K562 (cell line): Measurements from ENCODE around the gene AHI1. TPM values are rescaled to one million over a fixed set of nuclear protein-coding genes. Genes with fewer than 3 reads are reported as not detected.

Source experiments
- ATF7 ChIP-seq: fragments of 450-650 bp; IDR thresholded peaks from 2 replicates; pipeline ENCODE4 v1.7.1; 2014; ENCODE audit warnings: mild to moderate bottlenecking, moderate library complexity
- ILF3 ChIP-seq: fragments of 450-650 bp; IDR thresholded peaks from 2 replicates; pipeline ENCODE4 v1.6.1; 2018; ENCODE audit warnings: antibody characterized with exemption, mild to moderate bottlenecking, moderate library complexity, borderline replicate concordance
- MXI1 ChIP-seq: IDR thresholded peaks from 2 replicates; pipeline ENCODE4 v1.6.1; 2011; ENCODE audit warnings: low read depth, mild to moderate bottlenecking, improper control_type of control experiment, low read length
- NFIX ChIP-seq: fragments of 250-450 bp; sonication (Bioruptor Pico); IDR thresholded peaks from 2 replicates; pipeline ENCODE4 v1.4.0; 2020; ENCODE audit warnings: low read depth, mild to moderate bottlenecking, moderate library complexity
- PCBP2 ChIP-seq: fragments of 200-400 bp; formaldehyde crosslinking; IDR thresholded peaks from 2 replicates; pipeline ENCODE4 v1.6.1; 2018; ENCODE audit warnings: low read length, low read depth, mild to moderate bottlenecking, moderate library complexity; ENCODE audit not compliant: poor library complexity, severe bottlenecking
- RB1 ChIP-seq: fragments of 450-650 bp; IDR thresholded peaks from 2 replicates; pipeline ENCODE4 v1.6.1; 2017; ENCODE audit warnings: low read depth, mild to moderate bottlenecking
- RBM22 ChIP-seq: fragments of 200-400 bp; formaldehyde crosslinking; IDR thresholded peaks from 2 replicates; pipeline ENCODE4 v1.6.1; 2018; ENCODE audit warnings: low read length, low read depth; ENCODE audit not compliant: poor library complexity, severe bottlenecking
- RFX5 ChIP-seq: IDR thresholded peaks from 2 replicates; pipeline ENCODE4 v1.6.1; 2011; ENCODE audit warnings: low read depth, mild to moderate bottlenecking, improper control_type of control experiment, low read length
- SAP30 ChIP-seq: fragments of 200-600 bp; sonication (generic); IDR thresholded peaks from 2 replicates; pipeline ENCODE4 v1.6.1; 2012; ENCODE audit warnings: borderline replicate concordance, low read depth, mild to moderate bottlenecking, moderate library complexity, low read length, control low read depth, inconsistent platforms; ENCODE audit not compliant: insufficient read depth, poor library complexity, severe bottlenecking
- SP2 ChIP-seq: IDR thresholded peaks from 2 replicates; pipeline ENCODE4 v1.6.1; 2011; ENCODE audit warnings: mild to moderate bottlenecking, low read depth, low read length, moderate library complexity; ENCODE audit not compliant: poor library complexity, severe bottlenecking; ENCODE audit errors: extremely low read depth
- SREBF1 ChIP-seq: fragments of 150-350 bp; IDR thresholded peaks from 2 replicates; pipeline ENCODE4 v1.6.1; 2014; ENCODE audit warnings: antibody characterized with exemption, low read depth, low read length, borderline replicate concordance
- TAL1 ChIP-seq: fragments of 450-650 bp; IDR thresholded peaks from 2 replicates; pipeline ENCODE4 v1.6.1; 2016; ENCODE audit warnings: mild to moderate bottlenecking
- ZC3H4 ChIP-seq: sonication (generic); formaldehyde crosslinking; IDR thresholded peaks from 2 replicates; pipeline ENCODE4 v1.9.0; 2021; ENCODE audit warnings: missing genetic modification reagents, borderline replicate concordance
- polyA plus RNA-seq, 8 experiments: library from polyadenylated mRNA; depleted of rRNA in 4 of 8; stranded (reverse) in 5 of 8; unstranded in 3 of 8; fragments of >200 nt; fragmentation: Nextera tagmentation in 2 of 8; fragmentation: Illumina TruSeq in 1 of 8; extraction: Ambion mirVana in 2 of 8; extraction: Trizol in 1 of 8; gene quantifications; 2 replicates each; pipeline versions ENCODE4 v1.2.1 to v1.2.3, GENCODE V29; 2011 to 2014; ENCODE audit warnings: inconsistent platforms in 1 of 8, missing spikeins in 1 of 8
- total RNA-seq, 7 experiments: library from RNA; depleted of rRNA in 6 of 7; stranded (reverse); fragments of >200 nt in 6 of 7; fragmentation: Illumina TruSeq in 2 of 7; extraction: Trizol in 2 of 7; gene quantifications; 2 replicates each; pipeline versions ENCODE4 v1.2.1 to v1.2.3, GENCODE V29; 2011 to 2021; ENCODE audit warnings: low replicate concordance in 1 of 7
- TF ChIP-seq, protein P1 (sequence below): fragments of 450-650 bp; IDR thresholded peaks from 2 replicates; pipeline ENCODE4 v1.6.1; 2016; ENCODE audit warnings: mild to moderate bottlenecking, moderate library complexity
- TF ChIP-seq, protein P2 (sequence below): sonication (generic); formaldehyde crosslinking; IDR thresholded peaks from 2 replicates; pipeline ENCODE4 v1.9.0; 2022; ENCODE audit warnings: mild to moderate bottlenecking, missing genetic modification reagents

Gene AHI1
- total and polyA plus RNA-seq, 9 of the 15 experiments (the other 6 are each of a cell fraction or from before 2014, with no cell fraction given) = 24.7 to 54.9 (median 32.2) TPM

DNA sequence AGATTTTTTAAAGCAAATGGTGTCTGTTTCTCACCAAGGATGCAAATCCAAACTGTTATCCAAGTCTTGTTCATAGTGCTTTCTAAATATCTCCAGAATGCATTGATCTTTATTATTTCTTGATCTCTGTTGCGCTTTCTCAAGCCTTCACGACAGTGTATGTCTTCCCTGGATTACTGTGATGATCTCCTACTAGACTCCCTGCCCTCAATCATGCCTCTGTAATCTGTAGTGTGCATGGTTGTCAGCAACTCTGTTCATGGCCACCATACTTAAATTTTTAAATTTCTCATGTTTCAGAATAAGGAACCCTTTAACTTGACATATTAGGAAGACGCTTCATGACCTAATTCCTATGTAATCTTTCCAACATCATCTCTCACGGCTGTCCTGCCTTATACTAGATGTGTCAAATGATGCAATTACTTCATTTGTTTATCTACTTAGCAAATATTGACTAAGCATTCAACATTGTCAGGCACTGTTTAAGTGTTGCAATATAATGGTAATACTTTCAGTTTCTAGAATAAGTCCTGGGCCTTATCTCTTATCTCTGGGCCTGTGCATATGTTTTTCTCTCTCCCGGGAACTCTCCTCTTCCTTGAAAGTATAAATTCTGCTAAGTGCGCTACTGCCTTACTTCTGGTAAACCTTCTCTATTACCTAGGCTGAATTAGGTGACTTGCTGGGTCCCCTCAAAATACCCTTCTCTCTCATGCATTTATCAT is 25.6 kb upstream of the AHI1 start (continued):
- TF ChIP-seq, protein P1, sequence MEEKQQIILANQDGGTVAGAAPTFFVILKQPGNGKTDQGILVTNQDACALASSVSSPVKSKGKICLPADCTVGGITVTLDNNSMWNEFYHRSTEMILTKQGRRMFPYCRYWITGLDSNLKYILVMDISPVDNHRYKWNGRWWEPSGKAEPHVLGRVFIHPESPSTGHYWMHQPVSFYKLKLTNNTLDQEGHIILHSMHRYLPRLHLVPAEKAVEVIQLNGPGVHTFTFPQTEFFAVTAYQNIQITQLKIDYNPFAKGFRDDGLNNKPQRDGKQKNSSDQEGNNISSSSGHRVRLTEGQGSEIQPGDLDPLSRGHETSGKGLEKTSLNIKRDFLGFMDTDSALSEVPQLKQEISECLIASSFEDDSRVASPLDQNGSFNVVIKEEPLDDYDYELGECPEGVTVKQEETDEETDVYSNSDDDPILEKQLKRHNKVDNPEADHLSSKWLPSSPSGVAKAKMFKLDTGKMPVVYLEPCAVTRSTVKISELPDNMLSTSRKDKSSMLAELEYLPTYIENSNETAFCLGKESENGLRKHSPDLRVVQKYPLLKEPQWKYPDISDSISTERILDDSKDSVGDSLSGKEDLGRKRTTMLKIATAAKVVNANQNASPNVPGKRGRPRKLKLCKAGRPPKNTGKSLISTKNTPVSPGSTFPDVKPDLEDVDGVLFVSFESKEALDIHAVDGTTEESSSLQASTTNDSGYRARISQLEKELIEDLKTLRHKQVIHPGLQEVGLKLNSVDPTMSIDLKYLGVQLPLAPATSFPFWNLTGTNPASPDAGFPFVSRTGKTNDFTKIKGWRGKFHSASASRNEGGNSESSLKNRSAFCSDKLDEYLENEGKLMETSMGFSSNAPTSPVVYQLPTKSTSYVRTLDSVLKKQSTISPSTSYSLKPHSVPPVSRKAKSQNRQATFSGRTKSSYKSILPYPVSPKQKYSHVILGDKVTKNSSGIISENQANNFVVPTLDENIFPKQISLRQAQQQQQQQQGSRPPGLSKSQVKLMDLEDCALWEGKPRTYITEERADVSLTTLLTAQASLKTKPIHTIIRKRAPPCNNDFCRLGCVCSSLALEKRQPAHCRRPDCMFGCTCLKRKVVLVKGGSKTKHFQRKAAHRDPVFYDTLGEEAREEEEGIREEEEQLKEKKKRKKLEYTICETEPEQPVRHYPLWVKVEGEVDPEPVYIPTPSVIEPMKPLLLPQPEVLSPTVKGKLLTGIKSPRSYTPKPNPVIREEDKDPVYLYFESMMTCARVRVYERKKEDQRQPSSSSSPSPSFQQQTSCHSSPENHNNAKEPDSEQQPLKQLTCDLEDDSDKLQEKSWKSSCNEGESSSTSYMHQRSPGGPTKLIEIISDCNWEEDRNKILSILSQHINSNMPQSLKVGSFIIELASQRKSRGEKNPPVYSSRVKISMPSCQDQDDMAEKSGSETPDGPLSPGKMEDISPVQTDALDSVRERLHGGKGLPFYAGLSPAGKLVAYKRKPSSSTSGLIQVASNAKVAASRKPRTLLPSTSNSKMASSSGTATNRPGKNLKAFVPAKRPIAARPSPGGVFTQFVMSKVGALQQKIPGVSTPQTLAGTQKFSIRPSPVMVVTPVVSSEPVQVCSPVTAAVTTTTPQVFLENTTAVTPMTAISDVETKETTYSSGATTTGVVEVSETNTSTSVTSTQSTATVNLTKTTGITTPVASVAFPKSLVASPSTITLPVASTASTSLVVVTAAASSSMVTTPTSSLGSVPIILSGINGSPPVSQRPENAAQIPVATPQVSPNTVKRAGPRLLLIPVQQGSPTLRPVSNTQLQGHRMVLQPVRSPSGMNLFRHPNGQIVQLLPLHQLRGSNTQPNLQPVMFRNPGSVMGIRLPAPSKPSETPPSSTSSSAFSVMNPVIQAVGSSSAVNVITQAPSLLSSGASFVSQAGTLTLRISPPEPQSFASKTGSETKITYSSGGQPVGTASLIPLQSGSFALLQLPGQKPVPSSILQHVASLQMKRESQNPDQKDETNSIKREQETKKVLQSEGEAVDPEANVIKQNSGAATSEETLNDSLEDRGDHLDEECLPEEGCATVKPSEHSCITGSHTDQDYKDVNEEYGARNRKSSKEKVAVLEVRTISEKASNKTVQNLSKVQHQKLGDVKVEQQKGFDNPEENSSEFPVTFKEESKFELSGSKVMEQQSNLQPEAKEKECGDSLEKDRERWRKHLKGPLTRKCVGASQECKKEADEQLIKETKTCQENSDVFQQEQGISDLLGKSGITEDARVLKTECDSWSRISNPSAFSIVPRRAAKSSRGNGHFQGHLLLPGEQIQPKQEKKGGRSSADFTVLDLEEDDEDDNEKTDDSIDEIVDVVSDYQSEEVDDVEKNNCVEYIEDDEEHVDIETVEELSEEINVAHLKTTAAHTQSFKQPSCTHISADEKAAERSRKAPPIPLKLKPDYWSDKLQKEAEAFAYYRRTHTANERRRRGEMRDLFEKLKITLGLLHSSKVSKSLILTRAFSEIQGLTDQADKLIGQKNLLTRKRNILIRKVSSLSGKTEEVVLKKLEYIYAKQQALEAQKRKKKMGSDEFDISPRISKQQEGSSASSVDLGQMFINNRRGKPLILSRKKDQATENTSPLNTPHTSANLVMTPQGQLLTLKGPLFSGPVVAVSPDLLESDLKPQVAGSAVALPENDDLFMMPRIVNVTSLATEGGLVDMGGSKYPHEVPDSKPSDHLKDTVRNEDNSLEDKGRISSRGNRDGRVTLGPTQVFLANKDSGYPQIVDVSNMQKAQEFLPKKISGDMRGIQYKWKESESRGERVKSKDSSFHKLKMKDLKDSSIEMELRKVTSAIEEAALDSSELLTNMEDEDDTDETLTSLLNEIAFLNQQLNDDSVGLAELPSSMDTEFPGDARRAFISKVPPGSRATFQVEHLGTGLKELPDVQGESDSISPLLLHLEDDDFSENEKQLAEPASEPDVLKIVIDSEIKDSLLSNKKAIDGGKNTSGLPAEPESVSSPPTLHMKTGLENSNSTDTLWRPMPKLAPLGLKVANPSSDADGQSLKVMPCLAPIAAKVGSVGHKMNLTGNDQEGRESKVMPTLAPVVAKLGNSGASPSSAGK = peak; percentile 45; the same call in 1 of the 2 replicates
- TF ChIP-seq TAL1 (peak; percentile 61; the same call in 1 of the 2 replicates), MXI1 (no peak), RFX5 (no peak), PCBP2 (no peak), SP2 (no peak), ATF7 (peak; percentile 98), RBM22 (no peak), RB1 (no peak), SAP30 (no peak), SREBF1 (no peak), ILF3 (no peak), ZC3H4 (CRISPR knock-in tag) (no peak), NFIX (CRISPR knock-in tag) (no peak)
- TF ChIP-seq, protein P2, sequence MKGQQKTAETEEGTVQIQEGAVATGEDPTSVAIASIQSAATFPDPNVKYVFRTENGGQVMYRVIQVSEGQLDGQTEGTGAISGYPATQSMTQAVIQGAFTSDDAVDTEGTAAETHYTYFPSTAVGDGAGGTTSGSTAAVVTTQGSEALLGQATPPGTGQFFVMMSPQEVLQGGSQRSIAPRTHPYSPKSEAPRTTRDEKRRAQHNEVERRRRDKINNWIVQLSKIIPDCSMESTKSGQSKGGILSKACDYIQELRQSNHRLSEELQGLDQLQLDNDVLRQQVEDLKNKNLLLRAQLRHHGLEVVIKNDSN (CRISPR knock-in tag) = no peak
